Neuron (in vitro differentiated cells): ENCODE data around the gene GLT6D1.

Experiments used
- H2AFZ ChIP-seq: one replicate; pipeline ENCODE4 v1.6.1; 2013; ENCODE audit warnings: low read depth, mild to moderate bottlenecking, inconsistent platforms, low read length, moderate library complexity
- H3K27me3 ChIP-seq: one replicate; pipeline ENCODE4 v1.6.1; 2013; ENCODE audit warnings: low read length; ENCODE audit not compliant: insufficient read depth
- H3K36me3 ChIP-seq: one replicate; pipeline ENCODE4 v1.6.1; 2013; ENCODE audit warnings: low read length; ENCODE audit not compliant: insufficient read depth
- H3K4me1 ChIP-seq: one replicate; pipeline ENCODE4 v1.6.1; 2013; ENCODE audit warnings: low read length; ENCODE audit not compliant: insufficient read depth
- H3K4me3 ChIP-seq: 2 replicates; pipeline ENCODE4 v1.5.1; 2013; ENCODE audit warnings: mild to moderate bottlenecking, low read length, moderate library complexity
- H3K9me3 ChIP-seq: one replicate; pipeline ENCODE4 v1.6.1; 2013; ENCODE audit warnings: low read length

The GLT6D1 gene

DNA sequence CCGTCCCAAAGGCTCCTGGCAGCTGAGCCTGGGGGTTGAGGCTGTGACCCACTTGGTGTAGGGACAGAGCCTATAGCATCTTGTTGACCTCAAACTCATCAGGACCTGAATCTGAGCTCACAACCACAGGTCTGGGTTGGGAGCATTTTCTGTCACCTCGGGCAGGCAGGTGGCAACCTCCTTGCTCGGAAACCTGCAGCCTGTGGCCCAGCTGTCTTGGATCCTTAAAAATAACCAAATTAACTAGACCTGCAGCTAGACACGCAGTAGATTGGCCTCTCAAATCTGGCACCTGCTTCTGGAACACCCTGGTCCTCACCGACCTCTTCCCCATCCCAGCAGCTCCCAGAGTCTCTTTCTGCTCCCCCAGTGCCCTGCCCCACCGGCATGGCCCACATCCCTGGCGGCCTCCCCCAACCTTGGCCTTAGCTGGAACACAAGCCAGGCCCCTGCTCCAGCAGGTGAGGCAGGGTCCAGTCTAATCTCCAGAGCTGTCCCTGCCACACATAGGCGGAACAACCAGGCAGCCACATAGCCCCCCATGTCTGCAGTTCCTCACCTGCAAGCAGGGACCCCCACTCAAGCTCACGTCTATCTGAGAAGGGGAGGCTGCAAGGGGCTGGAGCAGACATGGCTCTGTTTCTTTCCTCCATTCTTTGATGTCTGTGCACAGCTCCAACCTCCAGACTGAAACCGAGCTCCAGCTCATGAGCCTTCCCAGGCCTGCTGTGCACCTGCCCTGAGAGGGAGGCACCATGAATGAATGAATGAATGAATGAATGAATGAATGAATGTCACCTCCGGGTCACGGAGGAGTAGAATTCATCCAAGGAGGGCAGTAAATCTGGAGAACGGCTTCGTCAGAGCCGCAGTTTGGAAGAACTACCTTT is 49.5 kb downstream of the GLT6D1 start:
- Histone ChIP-seq H3K9me3 (no peaks in the 10 kb centered on the region), H3K36me3 (no peaks in the 10 kb centered on the region), H3K27me3 (peaks cover 6% of the 10 kb centered on the region), H3K4me3 (no peak overlapping the region), H3K4me1 (no peaks in the 10 kb centered on the region), H2AFZ (no peak overlapping the region)

GRCh38 chr9:135588886-135589595 is 50.3 kb downstream of the GLT6D1 start:
- H3K36me3 ChIP-seq, result no peaks in the 10 kb centered on the region
- peaks cover 6% of the 10 kb centered on the region for H3K27me3 ChIP-seq
- no peaks in the 10 kb centered on the region for H3K4me1 ChIP-seq
- no peaks in the 10 kb centered on the region for H3K9me3 ChIP-seq
- H3K4me3 ChIP-seq, result no peak overlapping the region
- no peak overlapping the region for H2AFZ ChIP-seq

- no peak overlapping the region for H3K4me3 ChIP-seq
- H3K27me3 ChIP-seq, result peaks cover 6% of the 10 kb centered on the region
- no peak overlapping the region for H2AFZ ChIP-seq
- no peaks in the 10 kb centered on the region for H3K36me3 ChIP-seq
- H3K9me3 ChIP-seq, result no peaks in the 10 kb centered on the region
- H3K4me1 ChIP-seq, result no peaks in the 10 kb centered on the region
These were observed 51.0 kb downstream of the GLT6D1 start for GRCh38 chr9:135588371-135588770.

GRCh38 chr9:135587658-135588057 is 51.7 kb downstream of the GLT6D1 start:
- no peak overlapping the region for H3K4me3 ChIP-seq
- H3K27me3 ChIP-seq, result peaks cover 6% of the 10 kb centered on the region
- H3K36me3 ChIP-seq, result no peaks in the 10 kb centered on the region
- H3K9me3 ChIP-seq, result no peaks in the 10 kb centered on the region
- no peaks in the 10 kb centered on the region for H3K4me1 ChIP-seq
- no peak overlapping the region for H2AFZ ChIP-seq

DNA sequence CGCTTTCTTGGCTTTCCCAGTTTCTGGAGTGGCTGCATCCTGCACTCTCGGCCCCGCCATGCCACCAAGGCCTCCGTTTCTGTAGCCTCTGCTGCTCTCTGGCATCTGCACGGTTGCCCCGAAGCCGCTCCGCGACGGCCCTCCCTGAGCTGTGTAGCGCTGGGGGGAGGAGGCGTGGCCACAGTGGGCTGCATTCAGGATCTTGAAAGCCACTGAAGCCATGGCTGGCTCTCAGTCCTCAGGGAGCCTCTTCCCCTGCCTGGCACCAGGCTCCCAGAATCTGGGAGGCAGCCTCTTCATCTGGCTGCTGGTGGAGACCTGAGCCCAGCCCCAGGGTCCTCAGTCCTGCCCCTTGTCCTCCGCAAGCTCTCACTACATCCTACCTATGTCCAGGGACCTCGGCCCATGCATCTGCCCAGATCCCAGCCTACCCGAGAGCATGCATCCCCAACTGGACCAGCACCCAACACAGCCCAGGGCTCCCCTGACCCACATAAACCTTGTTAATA is 52.7 kb downstream of the GLT6D1 start:
- Histone ChIP-seq H3K36me3 (no peaks in the 10 kb centered on the region), H3K27me3 (peaks cover 6% of the 10 kb centered on the region), H2AFZ (no peak overlapping the region), H3K4me3 (no peak overlapping the region), H3K4me1 (no peaks in the 10 kb centered on the region), H3K9me3 (no peaks in the 10 kb centered on the region)

GRCh38 chr9:135584934-135585333 is 54.4 kb downstream of the GLT6D1 start:
- H3K4me1 ChIP-seq, result no peaks in the 10 kb centered on the region
- H3K4me3 ChIP-seq, result no peak overlapping the region

GRCh38 chr9:135584371-135584770 is 55.0 kb downstream of the GLT6D1 start:
- no peak overlapping the region for H3K4me3 ChIP-seq
- H3K4me1 ChIP-seq, result no peaks in the 10 kb centered on the region
- no peak overlapping the region for H2AFZ ChIP-seq
- H3K9me3 ChIP-seq, result no peaks in the 10 kb centered on the region
- H3K36me3 ChIP-seq, result no peaks in the 10 kb centered on the region
- H3K27me3 ChIP-seq, result peaks cover 2% of the 10 kb centered on the region

More at GRCh38 chr9:135584934-135585333, 54.4 kb downstream of the GLT6D1 start:
- no peaks in the 10 kb centered on the region for H3K36me3 ChIP-seq
- no peak overlapping the region for H2AFZ ChIP-seq
- peaks cover 2% of the 10 kb centered on the region for H3K27me3 ChIP-seq
- no peaks in the 10 kb centered on the region for H3K9me3 ChIP-seq

GRCh38 chr9:135583688-135584011 is 55.7 kb downstream of the GLT6D1 start:
- Histone ChIP-seq H3K9me3 (no peaks in the 10 kb centered on the region), H3K36me3 (no peaks in the 10 kb centered on the region), H3K4me1 (no peaks in the 10 kb centered on the region), H3K4me3 (no peak overlapping the region), H2AFZ (no peak overlapping the region), H3K27me3 (peaks cover 2% of the 10 kb centered on the region)

DNA sequence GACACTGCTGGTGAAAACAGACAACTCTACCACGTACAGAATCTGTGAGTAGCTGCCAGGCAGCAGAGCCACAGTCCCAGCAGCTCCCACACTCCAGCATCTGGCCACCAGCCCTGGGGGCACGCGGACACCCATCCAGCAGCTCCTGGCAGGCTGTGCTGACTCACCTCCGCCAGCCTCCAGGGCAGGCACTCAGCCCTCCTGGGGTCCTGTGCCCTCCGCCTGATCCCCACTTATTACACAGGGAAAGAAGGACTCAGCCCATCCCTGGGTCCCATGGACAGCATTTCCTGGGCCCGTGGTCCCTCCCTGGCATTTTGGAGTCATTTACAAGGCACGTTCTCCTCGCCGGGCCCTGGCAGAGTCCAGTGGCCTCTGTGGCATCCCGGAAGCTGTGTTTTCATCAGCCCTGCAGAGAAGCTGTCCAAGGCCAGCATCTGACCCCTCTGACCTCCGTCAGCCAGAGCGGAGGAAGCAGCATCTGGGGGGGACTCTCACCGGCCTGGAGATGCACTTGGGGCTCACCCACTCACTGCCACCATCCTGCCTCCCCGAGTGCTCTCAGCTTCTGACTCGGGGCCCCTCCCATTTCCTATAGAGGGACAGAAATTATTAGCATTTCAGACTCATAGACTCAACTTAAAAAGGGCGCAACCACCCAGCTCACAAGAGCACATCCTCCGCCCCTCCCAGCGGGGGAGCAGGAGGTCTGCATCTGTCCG is 56.2 kb downstream of the GLT6D1 start:
- no peaks in the 10 kb centered on the region for H3K4me1 ChIP-seq
- no peaks in the 10 kb centered on the region for H3K36me3 ChIP-seq
- H3K9me3 ChIP-seq, result no peaks in the 10 kb centered on the region
- no peak overlapping the region for H2AFZ ChIP-seq
- peaks cover 2% of the 10 kb centered on the region for H3K27me3 ChIP-seq
- H3K4me3 ChIP-seq, result no peak overlapping the region

DNA sequence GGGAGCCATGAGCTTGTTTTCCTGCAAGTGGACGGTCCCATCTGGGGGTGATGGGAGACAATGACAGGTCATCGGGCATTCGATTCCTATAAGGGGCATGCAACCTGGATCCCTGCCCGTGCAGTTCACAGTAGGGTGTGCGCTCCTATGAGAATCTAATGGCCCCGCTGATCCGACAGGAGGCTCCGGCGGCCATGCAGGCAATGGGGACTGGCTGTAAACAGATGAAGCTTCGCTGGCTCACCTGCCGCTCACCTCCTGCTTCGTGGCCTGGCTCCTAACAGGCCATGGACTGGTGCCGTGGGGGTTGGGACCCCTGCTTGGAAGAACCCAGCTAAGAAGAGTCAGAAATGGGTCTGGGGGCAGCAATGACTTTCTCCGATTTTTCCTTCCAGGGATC is 56.8 kb downstream of the GLT6D1 start:
- H3K4me3 ChIP-seq, result no peak overlapping the region
- no peaks in the 10 kb centered on the region for H3K4me1 ChIP-seq
- H3K27me3 ChIP-seq, result peaks cover 2% of the 10 kb centered on the region
- no peaks in the 10 kb centered on the region for H3K36me3 ChIP-seq
- H2AFZ ChIP-seq, result no peak overlapping the region
- no peaks in the 10 kb centered on the region for H3K9me3 ChIP-seq

- Histone ChIP-seq H3K4me1 (no peaks in the 10 kb centered on the region), H3K36me3 (no peaks in the 10 kb centered on the region), H3K9me3 (no peaks in the 10 kb centered on the region), H3K4me3 (no peak overlapping the region), H2AFZ (no peak overlapping the region), H3K27me3 (peaks cover 2% of the 10 kb centered on the region)
These were observed 57.5 kb downstream of the GLT6D1 start for GRCh38 chr9:135581636-135582426.

- Histone ChIP-seq H3K4me1 (no peaks in the 10 kb centered on the region), H2AFZ (no peak overlapping the region), H3K9me3 (no peaks in the 10 kb centered on the region), H3K27me3 (peaks cover 2% of the 10 kb centered on the region), H3K36me3 (no peaks in the 10 kb centered on the region), H3K4me3 (no peak overlapping the region)
These were observed 58.5 kb downstream of the GLT6D1 start for GRCh38 chr9:135580664-135581380.
